Body of pancreas (tissue), 4 donors: Measurements from ENCODE around the gene CSF1. TPM values are rescaled to one million over a fixed set of nuclear protein-coding genes. Genes with fewer than 3 reads are reported as not detected.

Experiments used
- ATAC-seq: fragments of 150-250 bp; one replicate; pipeline ENCODE4 v1.9.1; 2016
- DNase-seq, 4 donors: peaks; one replicate each; pipeline ENCODE4 v3.0.0-alpha.2; 2019
- H3K27ac ChIP-seq, 4 donors: fragments of 200-600 bp; sonication (generic); 1 replicate in 3 of 4; 2 replicates in 1 of 4; pipeline versions ENCODE4 v1.5.1 to v1.6.1; 2016 to 2019; ENCODE audit warnings: mild to moderate bottlenecking in 1 of 4, mixed read lengths in 1 of 4, moderate library complexity in 1 of 4
- H3K27me3 ChIP-seq, 2 donors: fragments of 200-600 bp; sonication (generic); one replicate each; pipeline ENCODE4 v1.6.0; 2016; ENCODE audit warnings: mild to moderate bottlenecking in 1 of 2
- H3K36me3 ChIP-seq, 2 donors: fragments of 200-600 bp; sonication (generic); replicated peaks in 1 of 2; 2 replicates each; pipeline ENCODE4 v1.5.1; 2016; ENCODE audit warnings: low read depth in 2 of 2; ENCODE audit not compliant: insufficient read depth in 1 of 2
- H3K4me1 ChIP-seq: fragments of 200-600 bp; sonication (generic); one replicate; pipeline ENCODE4 v1.6.0; 2016
- H3K4me3 ChIP-seq, 2 donors: fragments of 200-600 bp; sonication (generic); 1 replicate in 1 of 2; 2 replicates in 1 of 2; pipeline ENCODE4 v1.5.1; 2016 to 2019
- H3K9me3 ChIP-seq, 3 donors: fragments of 200-600 bp; sonication (generic); 1 replicate in 2 of 3; 2 replicates in 1 of 3; pipeline ENCODE4 v1.5.1; 2016
- CTCF ChIP-seq, 7 experiments: fragments of 450-650 bp in 4 of 7; fragments of 200-600 bp in 3 of 7; sonication (generic) in 3 of 7; IDR thresholded peaks; one replicate each; pipeline ENCODE4 v1.5.1; 2016 to 2019; ENCODE audit warnings: antibody characterized with exemption in 7 of 7
- POLR2A ChIP-seq, 3 donors: fragments of 450-650 bp; IDR thresholded peaks; one replicate each; pipeline ENCODE4 v1.6.1; 2016; ENCODE audit warnings: antibody characterized with exemption in 3 of 3, mild to moderate bottlenecking in 2 of 3
- WGBS, 2 donors: methylation state at CpG; one replicate each; pipeline ENCODE4 v1.1.5; 2017; 5-methylcytosine and 5-hydroxymethylcytosine counted together
- intact Hi-C: fragments of 100-400 bp; cut with DNase I; formaldehyde crosslinking; loops from one replicate; pipeline ENCODE4 v1.15.1; 2023
- total RNA-seq, 2 donors: library from RNA; depleted of rRNA; stranded (reverse); fragments of >200 nt; gene quantifications; one replicate each; pipeline ENCODE4 v1.1.0, GENCODE V29; 2016

CSF1 gene
- total RNA-seq, 2 donors from 2014 or later, result 26.7 to 60.7 TPM

GRCh38 chr1:109971559-109971958 is 60.9 kb downstream of the CSF1 start:
- intact Hi-C loops, result loop anchor here (10.0 kb wide), 1 partner anchor 47 kb away; no protein-coding TSS in a partner anchor
- Histone ChIP-seq H3K4me1 (no peaks in the 10 kb centered on the region), H3K36me3 (no peaks in the 10 kb centered on the region), H3K4me3 (no peak overlapping the region), H3K27ac (no peak overlapping the region), H3K27me3 (no peaks in the 10 kb centered on the region), H3K9me3 (no peaks in the 10 kb centered on the region)
- TF ChIP-seq CTCF (IDR thresholded peaks at IDR 0.05) (no peak), POLR2A (IDR thresholded peaks at IDR 0.05) (no peak)
- ATAC-seq (no peak), DNase-seq (no peak)
- WGBS, 2 donors, result 29 to 39% methylated on average over 1 of the region's 1 CpG

- Histone ChIP-seq H3K27me3 (no peaks in the 10 kb centered on the region), H3K4me1 (peaks cover 4% of the 10 kb centered on the region), H3K9me3 (no peaks in the 10 kb centered on the region), H3K4me3 (no peak overlapping the region), H3K36me3 (no peaks in the 10 kb centered on the region), H3K27ac (no peak overlapping the region)
- ATAC-seq (no peak), DNase-seq (no peak)
- TF ChIP-seq POLR2A (IDR thresholded peaks at IDR 0.05) (no peak), CTCF (IDR thresholded peaks at IDR 0.05) (no peak)
- intact Hi-C loops, result loop anchor here (10.0 kb wide), 1 partner anchor 49 kb away; no protein-coding TSS in a partner anchor
- 86 to 88% methylated on average over 3 of the region's 3 CpGs for WGBS, 2 donors
These were observed 63.5 kb downstream of the CSF1 start for GRCh38 chr1:109974191-109974590.

GRCh38 chr1:109975718-109976117 is 65.1 kb downstream of the CSF1 start:
- no peaks in the 10 kb centered on the region for H3K9me3 ChIP-seq
- TF ChIP-seq CTCF (IDR thresholded peaks at IDR 0.05), result no peak
- no peak for TF ChIP-seq POLR2A (IDR thresholded peaks at IDR 0.05)
- intact Hi-C loops, result loop anchor here (10.0 kb wide), 1 partner anchor 51 kb away; no protein-coding TSS in a partner anchor
- H3K27me3 ChIP-seq, result no peaks in the 10 kb centered on the region
- no peaks in the 10 kb centered on the region for H3K36me3 ChIP-seq
- no peak overlapping the region for H3K4me3 ChIP-seq
- DNase-seq (no peak), ATAC-seq (no peak)
- 70 to 80% methylated on average over 3 of the region's 3 CpGs for WGBS, 2 donors
- peaks cover 16% of the 10 kb centered on the region for H3K4me1 ChIP-seq
- no peak overlapping the region for H3K27ac ChIP-seq

GRCh38 chr1:109976762-109977161 is 66.1 kb downstream of the CSF1 start:
- no peak overlapping the region for H3K4me3 ChIP-seq
- no peak for DNase-seq
- H3K36me3 ChIP-seq, result no peaks in the 10 kb centered on the region
- no peaks in the 10 kb centered on the region for H3K9me3 ChIP-seq
- intact Hi-C loops, result loop anchor here (10.0 kb wide), 1 partner anchor 52 kb away; no protein-coding TSS in a partner anchor
- peaks cover 16% of the 10 kb centered on the region for H3K4me1 ChIP-seq
- WGBS, 2 donors, result 85 to 94% methylated on average over 4 of the region's 4 CpGs
- H3K27me3 ChIP-seq, result no peaks in the 10 kb centered on the region
- TF ChIP-seq CTCF (IDR thresholded peaks at IDR 0.05), result no peak
- no peak for TF ChIP-seq POLR2A (IDR thresholded peaks at IDR 0.05)
- no peak overlapping the region for H3K27ac ChIP-seq
- ATAC-seq, result no peak

GRCh38 chr1:109977225-109977624 is 66.6 kb downstream of the CSF1 start:
- ATAC-seq, result no peak
- intact Hi-C loops, result loop anchor here (10.0 kb wide), 1 partner anchor 52 kb away; no protein-coding TSS in a partner anchor
- TF ChIP-seq POLR2A (IDR thresholded peaks at IDR 0.05) (no peak), CTCF (IDR thresholded peaks at IDR 0.05) (no peak)

More at GRCh38 chr1:109977225-109977624, 66.6 kb downstream of the CSF1 start:
- H3K9me3 ChIP-seq, result no peaks in the 10 kb centered on the region
- no peak overlapping the region for H3K4me3 ChIP-seq
- no peak for DNase-seq
- no peak overlapping the region for H3K27ac ChIP-seq
- no peaks in the 10 kb centered on the region for H3K27me3 ChIP-seq
- WGBS, 2 donors, result 87 to 88% methylated on average over 8 of the region's 8 CpGs
- H3K4me1 ChIP-seq, result peaks cover 16% of the 10 kb centered on the region
- H3K36me3 ChIP-seq, result no peaks in the 10 kb centered on the region
